NCI-H82 treated with DMSO at 0.1 percent for 48 hours (cell line): ENCODE measurements around the gene NUP133.
"Not testable (repeated sequence)": the region's sequence is repeated elsewhere in the genome, so short reads cannot be mapped to it uniquely, and the experiment has no call there.

Experiments used
- DNase-seq: peaks from one replicate; lab custom pipeline; 2025; ENCODE audit not compliant: unreplicated experiment; lab: John Stamatoyannopoulos, UW

Gene NUP133

DNA sequence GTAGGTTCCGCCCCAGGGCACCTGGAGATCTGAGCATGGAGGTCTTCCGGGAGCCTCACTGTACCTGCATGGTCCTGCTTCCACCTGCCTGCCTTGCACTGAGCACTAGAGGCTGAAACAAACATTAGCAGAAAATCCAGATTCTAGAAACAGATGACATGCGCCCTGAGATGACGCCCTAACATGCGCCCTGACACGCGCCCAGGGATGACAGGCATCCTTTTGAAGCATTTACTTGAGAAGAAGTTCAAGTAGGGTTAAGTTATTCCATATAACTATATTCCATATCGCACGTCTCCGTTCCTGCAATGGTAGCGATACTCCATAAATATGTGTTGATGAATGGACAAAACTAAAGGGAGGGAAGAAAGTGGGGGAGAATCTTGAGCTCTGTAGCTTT is 87.9 kb downstream of the NUP133 start:
- DNase-seq: no peak

- not testable (repeated sequence) for DNase-seq
Measured at GRCh38 chr1:229418586-229418985, 89.6 kb downstream of the NUP133 start.

DNA sequence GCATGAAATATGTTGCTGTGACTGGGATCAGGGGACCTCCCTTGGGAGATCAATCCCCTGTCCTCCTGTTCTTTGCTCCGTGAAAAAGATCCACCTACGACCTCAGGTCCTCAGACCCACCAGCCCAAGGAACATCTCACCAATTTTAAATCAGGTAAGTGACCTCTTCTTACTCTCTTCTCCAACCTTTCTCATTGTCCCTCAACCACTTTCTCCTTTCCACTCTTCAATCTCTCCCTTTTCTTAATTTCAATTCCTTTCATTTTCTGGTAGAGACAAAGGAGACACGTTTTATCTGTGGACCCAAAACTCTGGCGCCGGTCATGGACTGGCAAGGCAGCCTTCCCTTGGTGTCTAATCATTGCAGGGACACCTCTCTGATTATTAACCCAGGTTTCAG is 95.3 kb downstream of the NUP133 start:
- not testable (repeated sequence) for DNase-seq

DNA sequence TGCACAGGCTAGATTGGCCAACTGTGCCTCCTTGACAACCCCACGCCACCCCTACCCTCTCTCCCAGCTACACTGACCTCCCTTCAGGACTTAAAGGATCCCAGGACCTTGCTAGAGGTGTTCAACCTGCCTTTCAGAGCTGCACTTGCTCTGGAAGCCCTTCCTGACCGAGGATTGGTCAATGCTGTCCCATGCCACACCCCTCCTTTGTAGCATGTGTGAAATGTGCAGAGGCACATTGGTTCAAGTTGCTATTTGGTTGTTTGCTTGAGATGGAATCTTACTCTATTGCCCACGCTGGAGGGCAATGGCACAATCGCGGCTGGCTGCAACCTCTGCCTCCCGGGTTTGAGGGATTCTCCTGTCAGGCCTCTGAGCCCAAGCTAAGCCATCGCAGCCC is 96.1 kb downstream of the NUP133 start:
- no peak for DNase-seq

GRCh38 chr1:229411434-229412055 is 96.6 kb downstream of the NUP133 start:
- DNase-seq: no peak

- DNase-seq: peak; percentile 80
Measured at GRCh38 chr1:229410692-229411433, 97.3 kb downstream of the NUP133 start.

- no peak for DNase-seq
Measured at GRCh38 chr1:229410370-229410691, 97.8 kb downstream of the NUP133 start.

GRCh38 chr1:229409616-229410369 is 98.3 kb downstream of the NUP133 start:
- no peak for DNase-seq

GRCh38 chr1:229408458-229409037 is 99.6 kb downstream of the NUP133 start:
- DNase-seq: no peak

DNA sequence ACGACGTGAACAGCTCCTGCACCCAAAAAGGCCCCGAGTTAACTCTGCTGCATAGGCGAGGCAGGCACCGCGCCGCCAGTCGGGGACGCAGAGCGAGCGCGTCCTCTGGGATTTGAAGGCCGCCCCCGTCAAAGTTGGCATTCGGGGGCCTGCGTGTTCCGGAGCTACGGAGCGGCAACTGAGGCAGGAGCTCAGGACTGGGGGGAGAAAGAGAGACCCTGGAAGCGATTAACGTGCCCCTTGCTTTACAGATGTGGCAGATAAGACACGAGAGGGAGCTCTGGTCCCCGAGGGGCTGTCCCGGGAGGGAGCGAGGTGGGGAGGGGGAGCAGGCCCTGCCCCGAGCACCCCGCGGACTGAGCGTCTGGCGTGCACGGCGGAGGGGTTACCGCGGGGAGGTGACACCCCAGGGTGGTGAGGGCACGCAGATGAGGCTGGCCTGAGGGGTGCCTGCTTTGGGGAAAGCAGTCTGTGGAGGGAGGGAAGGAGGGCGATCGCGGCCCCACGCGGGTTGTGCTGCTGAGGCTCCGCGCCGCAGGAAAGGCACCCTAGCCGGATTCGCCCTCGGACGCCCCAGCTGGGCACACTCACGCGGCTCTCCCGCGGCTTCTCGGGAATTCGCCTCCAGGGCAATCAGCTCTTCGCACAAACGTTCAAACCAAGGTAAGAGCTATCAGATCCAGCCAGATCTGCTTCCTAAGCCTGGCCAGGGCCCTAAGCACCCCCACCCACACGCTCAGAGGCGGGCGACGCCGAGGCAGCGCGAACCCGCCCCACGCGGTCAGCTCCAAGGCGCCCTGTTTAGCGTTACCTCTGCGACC is 100.7 kb downstream of the NUP133 start:
- DNase-seq: no peak

- DNase-seq: no peak
Measured at GRCh38 chr1:229406798-229407197, 101.3 kb downstream of the NUP133 start.

DNA sequence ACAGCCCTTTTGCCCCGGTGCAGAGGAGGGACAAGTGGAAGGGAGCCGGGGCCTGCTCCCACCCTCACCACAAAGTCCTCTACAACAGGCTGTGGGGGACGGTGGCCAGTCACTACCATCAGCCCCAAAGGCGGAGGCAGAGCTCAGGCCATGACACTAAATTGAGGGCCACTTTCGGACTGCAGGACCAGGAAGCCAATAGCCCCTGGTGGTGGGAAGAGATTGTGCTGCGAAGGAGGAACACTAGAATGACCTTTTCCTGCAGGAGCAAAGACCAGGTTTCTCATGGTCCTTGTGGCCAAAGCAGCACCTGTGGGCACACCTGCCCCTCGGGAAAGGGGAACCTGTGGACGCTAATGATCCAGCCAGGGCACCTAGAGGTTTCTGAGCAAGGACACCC is 104.6 kb downstream of the NUP133 start:
- no peak for DNase-seq

GRCh38 chr1:229402993-229403392 is 105.1 kb downstream of the NUP133 start:
- DNase-seq: no peak

DNA sequence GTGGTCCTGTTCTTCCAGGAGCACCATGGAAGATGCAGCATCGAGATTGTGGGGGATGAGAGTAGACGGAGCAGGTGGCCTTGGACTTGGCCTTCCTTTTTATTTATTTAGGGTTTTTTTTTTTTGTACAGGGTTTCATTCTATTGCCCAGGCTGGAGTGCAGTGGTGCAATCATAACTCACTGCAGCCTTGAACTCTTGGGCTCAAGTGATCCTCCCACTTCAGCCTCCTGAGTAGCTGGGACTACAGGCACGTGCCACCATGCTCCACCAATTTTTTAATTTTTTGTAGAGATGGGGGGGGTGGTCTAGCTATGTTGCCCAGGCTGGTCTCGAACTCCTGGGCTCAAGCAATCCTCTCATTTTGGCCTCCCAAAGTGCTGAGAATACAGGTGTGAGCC is 105.8 kb downstream of the NUP133 start:
- not testable (repeated sequence) for DNase-seq

GRCh38 chr1:229397762-229398161 is 110.4 kb downstream of the NUP133 start:
- DNase-seq: no peak

DNA sequence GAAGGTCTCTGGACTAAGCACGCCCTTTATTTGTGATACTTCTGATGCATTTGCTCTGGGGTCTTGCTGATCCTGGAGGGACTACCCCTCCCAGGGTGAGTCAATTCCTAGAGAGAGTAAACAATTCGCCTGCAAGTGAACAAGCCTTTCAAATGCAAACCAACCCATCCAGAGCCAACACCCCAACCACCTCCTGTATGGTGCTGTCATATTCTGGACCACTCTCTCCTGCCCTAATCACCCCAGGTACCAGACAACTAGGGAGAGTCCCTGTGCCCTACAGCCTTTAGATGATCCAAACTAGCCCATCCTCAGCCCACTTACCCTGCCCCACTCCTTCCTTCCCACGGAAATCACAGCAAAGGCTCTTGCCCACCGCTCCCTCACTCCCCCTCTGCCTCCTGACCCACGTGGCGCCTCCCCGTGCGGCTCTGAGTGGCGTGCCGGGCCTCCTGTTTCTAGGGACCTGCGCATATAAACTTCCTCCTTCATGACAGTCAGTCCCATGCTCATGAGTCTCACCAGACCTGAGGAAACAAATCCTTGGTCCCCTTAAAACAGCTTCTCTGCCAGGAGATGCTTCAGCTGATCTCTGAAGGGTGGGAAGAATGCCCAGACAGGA is 111.4 kb downstream of the NUP133 start:
- no peak for DNase-seq

GRCh38 chr1:229394517-229394916 is 113.6 kb downstream of the NUP133 start:
- not testable (repeated sequence) for DNase-seq

DNA sequence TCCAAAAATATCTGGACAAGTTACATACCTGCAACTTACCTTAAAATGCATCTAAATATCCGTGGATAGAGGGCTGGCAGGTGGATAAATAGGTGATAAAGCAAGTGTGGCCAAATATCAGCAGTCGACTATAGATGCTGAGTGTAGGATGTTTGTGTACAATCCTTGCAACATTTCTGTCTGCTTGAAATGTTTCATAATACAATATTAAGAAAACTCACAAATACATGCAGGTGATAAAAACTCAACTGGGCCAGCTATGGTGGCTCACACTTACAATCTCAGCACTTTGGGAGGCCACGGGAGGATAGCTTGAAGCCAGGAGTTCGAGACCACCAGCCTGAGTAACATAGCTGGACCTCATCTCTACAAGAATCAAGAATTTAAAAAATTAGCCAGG is 115.2 kb downstream of the NUP133 start:
- DNase-seq: no peak
